ENCODE measurements around the gene RPL7L1. TPM values are rescaled to one million over a fixed set of nuclear protein-coding genes. Genes with fewer than 3 reads are reported as not detected.

Gene RPL7L1
- total RNA-seq, 1 donor = 56.0 TPM

DNA sequence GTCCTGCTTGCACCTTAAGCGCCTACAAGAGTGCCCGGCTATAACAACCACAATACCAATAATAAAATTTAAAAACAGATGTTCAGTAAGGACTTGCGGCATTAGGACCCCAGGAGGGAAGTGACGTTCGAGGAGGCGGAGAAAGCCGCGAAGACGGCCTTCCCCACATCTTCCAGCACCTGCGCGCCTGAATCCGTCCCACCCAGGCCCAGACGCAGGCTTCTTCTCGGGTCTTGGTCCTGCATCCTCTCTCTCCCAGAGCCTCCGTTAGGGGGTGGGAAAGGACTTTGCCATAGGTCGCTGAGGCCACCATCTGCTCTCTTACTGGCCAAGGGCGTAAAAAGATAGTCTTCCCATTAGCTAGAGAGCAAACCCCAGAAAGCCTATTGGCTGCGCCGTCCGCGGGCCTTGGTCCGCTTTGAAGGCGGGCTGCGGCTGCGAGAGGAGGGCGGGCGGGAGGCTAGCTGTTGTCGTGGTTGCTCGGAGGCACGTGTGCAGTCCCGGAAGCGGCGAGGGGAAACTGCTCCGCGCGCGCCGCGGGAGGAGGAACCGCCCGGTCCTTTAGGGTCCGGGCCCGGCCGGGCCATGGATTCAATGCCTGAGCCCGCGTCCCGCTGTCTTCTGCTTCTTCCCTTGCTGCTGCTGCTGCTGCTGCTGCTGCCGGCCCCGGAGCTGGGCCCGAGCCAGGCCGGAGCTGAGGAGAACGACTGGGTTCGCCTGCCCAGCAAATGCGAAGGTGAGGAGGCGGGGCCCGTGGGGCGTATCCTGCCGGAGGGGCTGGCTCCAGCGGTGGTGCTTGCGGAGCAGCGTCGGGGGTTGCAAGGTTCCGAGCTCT is 49.8 kb downstream of the RPL7L1 start, which contains the start of gene CNPY3:
TSS of gene CNPY3 (plus strand) at position 495 of the 835 bp plus-strand sequence. CDS start at position 586, 91 bp downstream.
- peak; percentile 89 to 99 (median 98) for DNase-seq (ENCODE audit: low read depth in 2 of 3, low spot score in 2 of 3)

- DNase-seq (ENCODE audit: low read depth in 2 of 3, low spot score in 2 of 3) = peak in 2 of 3 donors; percentile 83
Observed at GRCh38 chr6:42929821-42930360, 50.5 kb downstream of the RPL7L1 start.

GRCh38 chr6:42932412-42932811 is 53.0 kb downstream of the RPL7L1 start:
- no peak for DNase-seq (ENCODE audit: low read depth in 2 of 3, low spot score in 2 of 3)

GRCh38 chr6:42933205-42933604 is 53.8 kb downstream of the RPL7L1 start:
- DNase-seq (ENCODE audit: low read depth in 2 of 3, low spot score in 2 of 3) = no peak

DNA sequence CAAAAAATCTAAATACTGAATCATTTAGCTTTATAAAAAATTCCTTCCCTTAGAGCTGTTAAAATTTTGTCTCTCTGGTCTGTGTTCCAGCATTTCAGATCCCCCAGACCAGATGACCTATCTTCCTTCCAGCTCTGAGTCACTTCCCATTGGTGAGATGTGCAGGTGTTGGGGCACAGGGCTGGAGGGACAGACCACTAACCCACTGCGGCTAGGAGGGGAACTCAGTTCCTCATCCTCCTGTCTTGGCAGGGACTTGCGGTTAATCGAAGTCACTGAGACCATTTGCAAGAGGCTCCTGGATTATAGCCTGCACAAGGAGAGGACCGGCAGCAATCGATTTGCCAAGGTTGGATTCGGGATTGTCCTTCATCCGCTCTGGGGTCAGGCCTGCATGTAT is 55.9 kb downstream of the RPL7L1 start:
- peak in 2 of 3 donors; percentile 42 to 52 for DNase-seq (ENCODE audit: low read depth in 2 of 3, low spot score in 2 of 3)

GRCh38 chr6:42936398-42936797 is 57.0 kb downstream of the RPL7L1 start:
- DNase-seq (ENCODE audit: low read depth in 2 of 3, low spot score in 2 of 3) = no peak

GRCh38 chr6:42937548-42938427 is 58.4 kb downstream of the RPL7L1 start:
- no peak for DNase-seq (ENCODE audit: low read depth in 2 of 3, low spot score in 2 of 3)

- no peak for DNase-seq (ENCODE audit: low read depth in 2 of 3, low spot score in 2 of 3)
Observed at GRCh38 chr6:42938428-42938796, 59.0 kb downstream of the RPL7L1 start.

- no peak for DNase-seq (ENCODE audit: low read depth in 2 of 3, low spot score in 2 of 3)
Observed at GRCh38 chr6:42938987-42939809, 59.8 kb downstream of the RPL7L1 start.

Other genes starting within 250 kb of the RPL7L1 start
- 0.27 TPM for gene PRPH2, start 157.0 kb upstream of the RPL7L1 start, total RNA-seq
- 57.4 TPM for gene TBCC, start 133.5 kb upstream of the RPL7L1 start, total RNA-seq
- 18.0 TPM for gene BICRAL, start 97.6 kb upstream of the RPL7L1 start, total RNA-seq
- under 0.01 TPM for gene PTCRA, start 36.4 kb downstream of the RPL7L1 start, total RNA-seq
- gene CNPY3, start 49.9 kb downstream of the RPL7L1 start, total RNA-seq = 44.2 TPM
- 1.1 TPM for gene GNMT, start 81.1 kb downstream of the RPL7L1 start, total RNA-seq
- gene PEX6, start 99.6 kb downstream of the RPL7L1 start, total RNA-seq = 32.6 TPM
- gene PPP2R5D, start 105.0 kb downstream of the RPL7L1 start, total RNA-seq = 42.0 TPM
- 31.0 TPM for gene MEA1, start 134.3 kb downstream of the RPL7L1 start, total RNA-seq
- gene KLHDC3, start 134.6 kb downstream of the RPL7L1 start, total RNA-seq = 173 TPM
- gene RRP36, start 142.0 kb downstream of the RPL7L1 start, total RNA-seq = 22.6 TPM
- 26.4 TPM for gene CUL7, start 174.2 kb downstream of the RPL7L1 start, total RNA-seq
- 24.5 TPM for gene MRPL2, start 179.8 kb downstream of the RPL7L1 start, total RNA-seq
- gene KLC4, start 180.0 kb downstream of the RPL7L1 start, total RNA-seq = 33.7 TPM
- gene PTK7, start 196.7 kb downstream of the RPL7L1 start, total RNA-seq = 63.8 TPM

Measured in hematopoietic multipotent progenitor cell (in vitro differentiated cells).